DND-41 (cell line): ENCODE data around the gene PLK2.

Experiments
- EZH2 ChIP-seq: IDR thresholded peaks from 3 replicates; pipeline ENCODE4 v1.6.1; 2012; ENCODE audit warnings: borderline replicate concordance, low read depth, mild to moderate bottlenecking, moderate library complexity, low read length, inconsistent platforms; ENCODE audit not compliant: severe bottlenecking
- TF ChIP-seq, protein P1 (sequence below): IDR thresholded peaks from 2 replicates; pipeline ENCODE4 v1.5.1; 2012; ENCODE audit warnings: borderline replicate concordance, low read length, moderate library complexity, mild to moderate bottlenecking; ENCODE audit not compliant: poor library complexity, severe bottlenecking; ENCODE audit errors: extremely low read depth

GRCh38 chr5:58498340-58498942 lies 38.6 kb upstream of the PLK2 start:
- TF ChIP-seq EZH2: no peak
- TF ChIP-seq, protein P1, sequence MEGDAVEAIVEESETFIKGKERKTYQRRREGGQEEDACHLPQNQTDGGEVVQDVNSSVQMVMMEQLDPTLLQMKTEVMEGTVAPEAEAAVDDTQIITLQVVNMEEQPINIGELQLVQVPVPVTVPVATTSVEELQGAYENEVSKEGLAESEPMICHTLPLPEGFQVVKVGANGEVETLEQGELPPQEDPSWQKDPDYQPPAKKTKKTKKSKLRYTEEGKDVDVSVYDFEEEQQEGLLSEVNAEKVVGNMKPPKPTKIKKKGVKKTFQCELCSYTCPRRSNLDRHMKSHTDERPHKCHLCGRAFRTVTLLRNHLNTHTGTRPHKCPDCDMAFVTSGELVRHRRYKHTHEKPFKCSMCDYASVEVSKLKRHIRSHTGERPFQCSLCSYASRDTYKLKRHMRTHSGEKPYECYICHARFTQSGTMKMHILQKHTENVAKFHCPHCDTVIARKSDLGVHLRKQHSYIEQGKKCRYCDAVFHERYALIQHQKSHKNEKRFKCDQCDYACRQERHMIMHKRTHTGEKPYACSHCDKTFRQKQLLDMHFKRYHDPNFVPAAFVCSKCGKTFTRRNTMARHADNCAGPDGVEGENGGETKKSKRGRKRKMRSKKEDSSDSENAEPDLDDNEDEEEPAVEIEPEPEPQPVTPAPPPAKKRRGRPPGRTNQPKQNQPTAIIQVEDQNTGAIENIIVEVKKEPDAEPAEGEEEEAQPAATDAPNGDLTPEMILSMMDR: peak; percentile 59
